GM19452 (cell line): ENCODE results near the gene RNF144B.
A peak's percentile ranks its signal among the peaks of the same experiment; 100 is the strongest.
"Not testable (repeated sequence)": the region's sequence is repeated elsewhere in the genome, so short reads cannot be mapped to it uniquely, and the experiment has no call there.

Experiments
- ATAC-seq: cut with Tn5 transposase; IDR thresholded peaks from one replicate; pipeline ENCODE4 v1.9.1; 2021; ENCODE audit not compliant: unreplicated experiment

Gene RNF144B

DNA sequence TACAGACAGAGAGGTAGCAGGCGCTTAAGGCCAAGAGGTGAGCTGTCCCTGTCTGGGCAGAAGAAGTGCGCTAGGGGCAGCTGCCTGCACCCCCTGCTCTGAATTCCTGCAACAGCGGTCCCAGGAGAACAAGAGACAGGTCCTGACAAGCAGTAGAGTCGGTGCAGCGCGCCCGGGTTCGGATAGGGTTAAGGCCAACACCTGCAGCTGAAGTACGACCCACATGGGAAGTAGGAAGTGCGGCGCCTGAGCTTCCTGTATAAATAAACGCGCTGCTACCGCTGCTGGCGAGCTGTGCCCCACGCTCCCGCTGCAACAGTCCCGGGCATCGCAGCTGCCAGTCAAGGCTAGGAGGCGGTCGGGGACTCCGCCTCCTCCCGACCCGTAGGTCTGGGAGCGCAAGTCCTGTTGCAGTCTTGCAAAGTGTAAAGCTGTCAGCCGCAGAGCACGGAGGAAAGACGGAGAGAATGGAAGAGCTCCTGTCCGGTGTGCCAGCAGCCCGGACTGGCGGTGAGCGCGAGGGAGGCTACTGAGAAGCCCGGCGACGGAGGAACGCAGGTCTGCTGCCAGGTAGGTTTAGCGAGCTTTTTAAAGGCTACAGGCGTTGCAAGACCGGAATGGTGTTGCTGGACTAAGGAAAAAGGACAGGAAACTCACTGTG is at the start of gene RNF144B:
Gene RNF144B, plus strand, starts transcription at position 290 of the 661 bp plus-strand sequence. CDS start 12,185 bp downstream, outside the sequence.
- ATAC-seq, result peak; percentile 88

DNA sequence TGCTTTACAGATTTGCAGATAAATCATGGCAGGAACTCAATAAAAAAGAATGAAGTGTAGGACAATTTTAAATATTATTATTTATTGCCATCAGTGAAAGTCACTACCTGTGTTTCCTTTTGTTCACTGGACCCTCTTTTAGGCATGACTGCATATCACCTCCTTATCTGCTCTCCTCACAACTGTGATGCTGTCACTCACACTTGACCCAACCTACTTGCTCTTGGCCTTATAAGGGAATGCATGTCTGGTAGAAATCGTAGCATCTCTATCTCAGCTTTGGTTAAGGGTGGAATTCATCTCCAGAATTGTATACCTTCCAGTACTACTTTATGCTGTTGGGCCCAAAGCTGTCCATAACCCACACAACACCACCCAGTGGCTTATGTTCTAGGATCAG is 47.6 kb upstream of the RNF144B start:
- no peak for ATAC-seq

DNA sequence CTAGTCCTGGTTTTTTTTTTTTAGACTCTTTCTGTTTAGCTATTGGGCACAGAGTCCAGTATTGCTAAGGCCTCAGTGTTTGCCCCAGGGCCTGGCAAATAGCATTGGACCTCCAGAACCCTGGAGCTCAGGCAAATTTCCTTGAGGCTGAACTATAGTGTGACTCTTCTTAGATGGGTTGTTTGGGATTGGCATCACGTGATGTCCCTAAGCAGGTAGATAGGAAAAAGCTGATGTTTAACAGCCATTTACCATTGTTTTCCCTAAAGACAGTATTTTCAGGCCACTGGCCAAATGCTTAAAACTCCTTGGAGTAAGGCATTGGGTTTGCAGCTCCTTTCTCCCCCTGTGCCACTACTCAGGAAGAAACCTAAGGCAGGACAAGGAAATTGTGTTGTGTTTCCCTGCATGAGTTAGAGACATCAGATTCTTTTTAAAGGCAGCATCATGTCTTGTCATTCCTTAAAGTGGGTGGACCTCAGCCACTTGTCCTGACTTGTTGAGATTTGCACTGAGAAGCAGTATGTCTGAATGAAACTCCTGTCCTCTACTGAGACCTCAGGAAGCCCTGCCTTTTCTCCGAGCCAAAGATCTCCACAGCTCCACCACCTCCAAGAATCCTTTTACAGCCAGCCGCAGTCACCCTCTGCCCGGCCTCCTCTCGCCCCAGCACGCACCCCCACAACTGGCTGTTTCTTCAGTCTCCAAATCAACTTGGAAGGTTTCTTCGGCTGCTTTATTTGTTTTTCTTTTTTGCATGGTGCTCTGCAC is 46.2 kb upstream of the RNF144B start:
- ATAC-seq, result no peak

DNA sequence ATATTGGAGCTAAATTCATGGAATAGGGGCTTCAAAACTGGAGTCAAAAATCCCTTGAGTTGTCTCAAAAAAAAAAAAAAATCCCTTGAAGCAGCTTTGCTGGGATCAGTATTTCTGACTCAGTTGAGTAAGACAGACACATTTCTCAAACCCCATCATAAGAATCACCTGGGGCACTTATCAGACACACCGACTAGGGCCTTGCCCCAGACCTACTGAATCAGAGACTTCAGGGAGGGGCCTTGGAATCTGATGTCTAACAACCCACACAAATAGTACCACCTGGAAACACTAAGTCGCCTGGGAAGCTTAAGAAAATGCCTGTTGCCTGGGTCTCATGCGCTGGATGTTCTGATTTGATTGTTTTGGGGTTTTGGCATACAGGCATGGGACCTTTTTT is 44.9 kb upstream of the RNF144B start:
- ATAC-seq, result no peak

DNA sequence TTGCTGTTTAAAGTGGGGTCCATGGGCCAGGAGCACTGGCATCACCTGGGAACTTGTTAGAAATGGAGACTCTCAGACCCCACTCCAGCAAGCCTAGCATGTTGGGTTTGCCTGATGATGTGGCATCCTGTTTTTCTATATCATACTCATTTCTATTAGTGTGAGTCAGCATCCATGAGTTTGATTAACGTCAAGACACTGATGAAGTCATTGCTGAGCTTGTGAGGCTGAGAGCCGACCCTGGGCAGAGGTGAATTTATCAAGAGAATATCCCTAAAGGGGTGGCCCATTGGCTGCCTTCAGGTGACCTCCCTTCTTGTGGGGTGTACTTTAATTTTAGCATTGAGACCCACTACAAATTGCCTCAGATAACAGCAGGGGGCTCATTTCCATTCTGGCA is 43.4 kb upstream of the RNF144B start:
- no peak for ATAC-seq

DNA sequence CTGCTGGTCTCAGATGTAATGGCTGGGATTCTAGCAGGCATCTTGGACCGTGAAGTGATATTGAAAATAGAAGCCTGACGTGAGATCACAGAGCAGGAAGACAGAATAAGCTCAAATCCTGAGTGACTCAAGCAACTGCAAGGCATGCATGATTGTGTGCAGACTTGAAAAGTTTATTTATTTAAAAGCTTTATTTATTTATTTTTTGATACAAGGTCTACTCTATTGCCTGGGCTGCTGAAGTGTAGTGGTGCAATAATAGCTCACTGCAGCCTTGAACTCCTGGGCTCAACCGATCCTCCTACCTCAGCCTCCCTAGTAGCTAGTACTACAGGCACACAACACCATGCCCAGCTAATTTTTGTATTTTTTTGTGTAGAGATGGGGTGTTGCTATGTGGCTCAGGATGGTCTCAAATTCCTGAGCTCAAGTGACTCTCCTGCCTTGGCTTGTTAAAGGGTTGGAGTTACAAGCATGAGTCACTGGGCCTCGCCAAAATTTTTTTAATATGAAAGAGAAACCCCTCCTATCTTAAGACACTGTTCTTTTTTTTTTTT is 40.1 kb upstream of the RNF144B start:
- ATAC-seq, result no peak

DNA sequence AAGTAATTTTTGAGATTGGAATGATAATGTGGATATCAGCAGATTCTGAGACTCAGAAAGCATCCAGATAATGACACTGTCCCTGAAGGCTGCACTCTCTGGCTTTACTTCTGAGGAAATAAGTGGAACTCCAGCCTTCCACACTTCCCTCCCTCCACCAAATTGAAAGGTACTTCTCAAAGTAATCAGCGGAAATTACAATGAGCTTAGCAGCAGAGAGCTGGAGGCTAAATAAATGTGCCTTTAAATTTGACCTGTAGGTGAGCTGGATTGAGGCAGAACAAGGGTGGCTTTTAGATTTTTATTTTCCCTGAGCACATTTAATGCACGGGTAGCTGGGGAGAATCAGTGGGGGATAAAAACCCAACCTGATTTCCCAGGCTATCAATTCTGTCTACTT is 39.3 kb upstream of the RNF144B start:
- ATAC-seq, result no peak

DNA sequence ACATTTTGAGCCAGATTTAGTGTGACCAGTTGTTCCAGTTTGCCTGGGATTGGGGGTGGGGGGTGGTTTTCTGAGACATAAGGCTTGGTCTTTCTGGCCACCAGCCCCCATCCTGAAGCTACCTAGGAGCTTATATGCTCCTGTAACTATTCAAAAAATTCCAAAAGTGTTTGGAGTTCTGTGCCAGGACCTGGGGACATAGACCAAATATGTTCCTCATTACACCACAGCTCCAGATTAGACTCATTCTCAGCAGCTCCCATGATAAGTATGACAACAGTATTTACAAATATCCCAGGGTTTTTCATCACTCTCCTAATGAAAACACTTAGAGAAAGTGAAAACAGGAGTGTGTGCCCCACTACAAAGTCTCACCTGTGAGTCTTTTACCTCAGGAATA is 37.8 kb upstream of the RNF144B start:
- no peak for ATAC-seq

DNA sequence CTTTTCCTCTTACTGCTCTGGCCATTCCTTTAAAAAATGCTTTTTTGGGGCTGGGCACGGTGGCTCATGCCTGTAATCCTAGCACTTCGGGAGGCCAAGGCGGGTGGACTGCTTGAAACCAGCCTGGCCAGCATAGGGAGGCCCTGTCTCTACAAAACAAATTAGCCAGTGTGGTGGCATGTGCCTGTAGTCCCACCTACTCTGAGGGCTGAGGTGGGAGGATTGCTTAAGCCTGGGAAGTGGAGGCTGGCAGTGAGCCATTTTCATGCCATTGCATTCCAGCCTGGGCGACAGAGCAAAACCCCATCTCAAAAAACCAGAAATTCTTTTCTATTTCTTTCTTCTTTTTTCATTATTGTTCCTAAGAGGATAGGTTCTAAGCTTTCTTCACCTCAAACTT is 36.9 kb upstream of the RNF144B start:
- ATAC-seq, result no peak

DNA sequence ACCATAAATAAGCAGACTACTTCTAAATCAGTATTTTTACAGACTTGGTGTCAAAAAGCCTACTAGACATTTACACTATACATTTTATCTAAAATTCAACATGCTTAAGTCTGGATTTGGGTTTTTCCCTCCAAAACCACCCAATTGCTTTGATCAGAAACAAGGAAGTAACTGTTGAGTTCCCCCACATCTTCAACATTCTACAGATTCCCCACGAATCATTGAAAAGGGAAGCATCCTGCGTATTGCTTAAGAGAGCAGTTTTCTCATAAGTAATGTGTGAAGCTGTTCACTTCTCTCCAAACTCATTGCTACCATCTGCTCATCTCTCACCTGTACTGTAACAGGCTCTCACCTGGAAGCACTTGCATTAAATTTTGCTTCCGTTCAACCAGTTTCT is 36.4 kb upstream of the RNF144B start:
- ATAC-seq, result no peak

DNA sequence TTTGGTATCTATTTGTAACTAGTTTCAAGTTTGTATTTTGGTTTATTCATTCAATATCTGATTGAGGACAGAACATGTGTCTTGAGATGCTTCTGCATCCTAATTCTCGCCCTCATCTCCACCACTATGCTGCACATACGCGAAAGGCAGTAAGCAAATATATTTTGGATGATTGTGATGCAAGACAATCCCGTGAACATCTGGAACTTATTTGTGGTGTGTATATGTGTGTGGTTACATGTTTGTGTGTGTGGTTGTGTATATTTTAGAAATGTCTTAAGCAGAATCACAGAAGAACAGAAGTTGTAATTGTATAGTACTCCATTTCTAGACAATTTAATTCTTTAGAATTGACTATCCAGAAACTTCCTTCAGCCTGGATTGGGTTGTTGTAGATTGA is 35.1 kb upstream of the RNF144B start:
- ATAC-seq, result no peak

DNA sequence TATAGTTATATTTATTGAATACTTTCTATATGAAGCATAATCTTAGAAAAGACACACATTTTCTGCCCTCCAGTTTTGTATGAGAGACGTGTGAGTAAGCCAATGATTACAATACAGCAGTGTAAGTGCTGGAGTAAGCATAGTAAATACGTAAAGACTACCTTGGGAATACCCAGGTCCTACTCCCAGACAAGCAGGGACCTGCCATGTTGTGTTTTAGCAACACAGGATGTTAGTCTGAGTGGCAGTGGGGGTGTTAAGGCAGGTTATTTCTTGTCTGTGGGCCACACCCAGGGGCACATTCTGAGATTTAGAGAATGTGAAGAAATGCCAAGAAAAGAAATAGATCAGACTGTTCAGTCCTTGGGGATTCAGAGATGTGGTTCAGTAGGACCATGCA is 34.3 kb upstream of the RNF144B start:
- no peak for ATAC-seq

DNA sequence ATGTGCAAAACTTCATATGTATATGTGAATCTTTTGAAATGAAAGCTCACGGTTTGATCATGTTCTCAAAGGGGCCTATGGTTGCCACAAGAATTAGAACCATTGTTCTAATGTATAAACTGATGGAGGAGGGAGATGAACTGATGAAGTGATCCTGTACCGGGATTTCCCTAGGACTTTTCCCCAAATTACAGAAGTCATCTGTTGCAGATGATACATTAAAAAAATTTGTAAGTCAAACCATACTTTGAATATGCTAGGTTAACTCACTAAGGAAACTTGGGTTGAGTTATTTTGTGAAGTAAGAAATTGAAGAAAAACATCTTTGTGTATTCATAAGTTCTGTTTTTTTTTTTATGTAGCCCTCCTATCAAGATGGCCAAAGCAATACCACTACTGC is 33.9 kb upstream of the RNF144B start:
- ATAC-seq, result no peak

DNA sequence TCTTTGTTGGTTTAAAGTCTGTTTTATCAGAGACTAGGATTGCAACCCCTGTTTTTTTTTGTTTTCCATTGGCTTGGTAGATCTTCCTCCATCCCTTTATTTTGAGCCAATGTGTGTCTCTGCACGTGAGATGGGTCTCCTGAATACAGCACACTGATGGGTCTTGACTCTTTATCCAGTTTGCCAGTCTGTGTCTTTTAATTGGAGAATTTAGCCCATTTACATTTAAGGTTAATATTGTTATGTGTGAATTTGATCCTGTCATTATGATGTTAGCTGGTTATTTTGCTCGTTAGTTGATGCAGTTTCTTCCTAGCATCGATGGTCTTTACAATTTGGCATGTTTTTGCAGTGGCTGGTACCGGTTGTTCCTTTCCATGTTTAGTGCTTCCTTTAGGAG is 29.6 kb upstream of the RNF144B start:
- not testable (repeated sequence) for ATAC-seq

DNA sequence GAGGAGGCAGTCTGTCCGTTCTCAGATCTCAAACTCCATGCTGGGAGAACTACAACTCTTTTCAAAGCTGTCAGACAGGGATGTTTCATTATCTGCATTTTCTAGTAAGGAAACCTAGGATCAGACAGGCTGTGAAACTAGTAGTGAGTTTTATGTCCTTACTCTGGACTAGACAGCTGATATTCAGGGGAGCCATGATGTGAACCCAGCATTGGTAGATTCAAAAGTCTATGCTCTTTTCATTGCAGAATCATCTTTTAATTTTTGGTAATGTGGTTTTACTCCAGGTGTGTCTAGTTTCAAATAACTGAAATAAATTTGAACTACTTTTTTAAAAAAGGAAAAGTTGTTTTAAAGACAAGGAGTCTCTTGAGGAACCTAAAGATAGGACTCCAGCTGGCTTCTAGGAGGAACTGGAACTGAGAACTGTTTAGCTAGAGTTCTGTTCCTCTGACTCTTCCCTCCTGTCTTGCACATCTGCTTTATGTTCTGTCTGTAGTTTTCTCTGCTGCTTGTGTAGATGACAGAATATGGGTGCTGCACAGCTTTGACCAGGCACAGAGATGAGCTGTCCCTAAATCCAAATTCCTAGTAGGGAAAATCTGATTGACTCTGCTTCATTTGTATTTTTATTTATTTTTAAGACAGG is 27.8 kb upstream of the RNF144B start:
- ATAC-seq, result peak; percentile 67

DNA sequence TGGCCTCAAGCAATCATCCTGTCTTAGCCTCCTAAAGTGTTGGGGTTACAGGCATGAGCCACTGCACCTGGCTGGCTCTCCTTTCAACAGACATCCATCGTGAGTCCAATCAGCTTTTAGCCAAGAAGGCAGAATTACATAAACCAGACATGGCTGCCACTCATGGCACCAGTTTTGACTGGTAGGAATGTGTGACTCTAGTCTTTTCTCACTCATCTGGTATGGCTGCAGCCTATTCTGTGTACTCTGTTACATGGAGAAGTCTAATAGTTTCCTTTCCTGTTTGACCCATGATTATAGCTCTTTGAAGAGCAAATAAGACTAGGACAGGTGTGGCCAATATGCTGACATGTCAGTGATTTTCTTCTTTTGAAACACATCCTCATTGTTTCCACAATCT is 27.0 kb upstream of the RNF144B start:
- no peak for ATAC-seq

DNA sequence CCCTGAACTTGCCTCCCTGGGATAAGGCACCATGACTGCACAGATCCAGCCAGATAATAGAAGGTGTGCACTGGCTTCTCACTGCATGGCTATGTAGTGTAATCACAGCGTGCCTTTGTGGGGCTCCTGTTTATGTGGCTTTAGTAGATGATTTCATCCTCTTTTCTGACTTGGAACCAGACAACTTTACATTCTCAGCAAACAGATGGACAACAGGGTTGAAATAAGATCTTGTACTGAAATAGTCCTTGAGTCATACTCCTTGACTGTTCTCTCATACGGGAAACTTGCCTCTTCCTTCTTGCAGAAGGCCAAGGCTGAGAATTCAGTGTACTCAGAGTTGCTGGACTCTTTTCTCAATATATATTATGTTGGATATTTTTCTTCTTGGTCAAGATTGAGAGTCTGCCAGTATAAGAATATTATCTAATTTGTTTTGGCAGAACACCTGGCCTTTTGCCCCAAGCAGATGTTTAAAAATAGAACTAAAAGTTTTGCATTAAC is 25.0 kb upstream of the RNF144B start:
- ATAC-seq, result no peak

DNA sequence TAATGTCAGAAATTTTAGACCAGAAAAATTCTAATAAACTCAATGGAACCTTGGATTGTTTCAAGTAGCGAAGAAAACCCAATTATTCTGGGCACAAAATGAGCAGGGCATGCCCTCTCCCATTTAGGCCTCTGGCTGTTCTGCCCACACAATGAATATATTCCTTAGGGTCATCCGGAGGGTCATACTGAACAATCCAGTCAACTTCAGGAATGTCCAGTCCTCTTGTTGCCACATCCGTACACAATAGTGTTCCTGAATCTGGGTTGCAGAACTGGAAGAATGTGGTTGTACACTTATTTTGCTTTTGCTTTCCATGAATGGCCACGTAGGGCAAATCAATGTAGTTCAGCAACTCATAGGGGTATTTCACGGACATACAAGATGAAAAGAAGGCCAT is 23.4 kb upstream of the RNF144B start:
- ATAC-seq, result no peak

DNA sequence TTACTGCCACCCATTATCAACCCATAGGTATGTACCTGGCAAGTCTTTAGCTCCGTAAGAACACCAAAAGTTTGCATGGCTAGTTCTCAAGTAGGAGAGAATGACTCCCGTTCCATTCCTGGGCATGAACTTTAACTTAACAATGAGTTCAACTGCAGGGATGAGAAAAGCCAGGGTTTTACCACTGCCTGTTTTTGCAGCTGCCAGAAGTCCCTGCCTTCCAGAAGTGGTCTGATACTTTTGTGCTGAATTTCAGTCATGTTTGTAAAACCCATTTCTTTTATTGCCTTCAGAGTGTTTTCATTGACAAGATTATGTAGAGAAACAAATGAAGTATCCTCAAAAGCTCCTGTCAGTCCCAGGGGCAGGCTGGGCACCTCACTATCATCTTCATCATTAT is 22.6 kb upstream of the RNF144B start:
- ATAC-seq, result not testable (repeated sequence)

DNA sequence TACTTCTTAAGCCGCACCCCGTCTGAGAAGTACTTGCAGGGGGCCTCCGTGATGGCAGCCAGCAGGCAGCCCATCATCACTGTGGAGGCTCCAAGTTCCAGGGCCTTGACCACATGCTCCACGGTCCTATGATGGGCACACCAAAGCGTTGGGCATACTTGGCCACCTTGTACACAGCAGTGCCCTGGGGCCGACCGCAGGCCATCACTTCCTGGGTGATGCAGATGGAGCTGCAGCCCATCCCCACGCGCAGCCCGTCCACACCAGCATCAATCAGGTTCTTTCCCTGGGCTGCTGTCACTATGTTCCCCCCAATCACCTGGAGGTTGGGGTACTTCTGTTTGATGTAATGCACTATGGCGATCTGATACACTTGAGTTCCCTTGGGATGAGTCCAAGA is 19.8 kb upstream of the RNF144B start:
- no peak for ATAC-seq

DNA sequence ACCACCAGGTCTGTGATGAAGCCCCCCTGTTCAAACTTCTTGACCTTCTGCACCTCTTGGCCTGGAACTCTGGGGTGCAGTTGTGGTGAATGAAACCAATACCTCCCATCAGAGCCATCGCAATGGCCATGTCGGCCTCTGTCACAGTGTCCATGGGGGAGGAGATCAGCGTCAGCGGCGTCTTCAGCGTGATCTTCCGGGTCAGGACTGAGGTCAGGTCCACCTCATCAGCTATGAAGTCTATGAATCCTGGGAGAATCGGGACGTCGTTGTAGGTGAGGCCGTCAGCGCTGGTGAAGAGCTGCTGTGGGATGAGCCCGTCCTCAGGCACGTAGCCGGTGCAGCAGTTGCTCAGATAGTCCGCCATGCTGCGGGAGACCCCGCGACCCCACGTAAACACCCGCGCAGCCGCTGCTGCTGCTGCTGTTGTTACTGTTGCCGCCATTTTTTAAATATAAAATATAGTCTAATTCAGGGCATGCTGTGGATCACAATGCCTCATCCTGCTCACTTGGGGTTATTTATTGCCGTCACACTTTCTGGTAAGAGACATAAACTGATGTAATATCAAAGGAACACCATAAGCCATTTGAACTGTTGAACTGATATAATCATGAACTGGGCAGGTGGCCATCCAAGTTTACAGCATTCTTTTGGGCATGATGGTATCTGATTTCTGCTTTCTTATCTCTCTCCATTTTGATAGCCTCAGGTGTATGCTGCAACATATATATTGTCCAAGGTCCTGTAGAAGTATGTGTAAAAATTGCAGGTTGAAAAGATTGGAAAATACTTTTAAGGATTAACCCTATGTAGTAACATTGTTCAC is 18.7 kb upstream of the RNF144B start:
- no peak for ATAC-seq
